Neural progenitor cell (in vitro differentiated cells): Measurements from ENCODE around the gene ATP6V1A.

ENCODE experiments used
- CTCF ChIP-seq: fragments of 200-600 bp; sonication (generic); IDR thresholded peaks from 2 replicates; pipeline ENCODE4 v1.5.1; 2017; ENCODE audit warnings: antibody characterized with exemption, mild to moderate bottlenecking
- EZH2 ChIP-seq: fragments of 200-600 bp; sonication (generic); IDR thresholded peaks from 2 replicates; pipeline ENCODE4 v1.6.1; 2017; ENCODE audit warnings: antibody characterized with exemption, mild to moderate bottlenecking, moderate library complexity
- EZH2phosphoT487 ChIP-seq: fragments of 200-600 bp; sonication (generic); IDR thresholded peaks from 2 replicates; pipeline ENCODE4 v1.6.1; 2017; ENCODE audit warnings: antibody characterized with exemption

DNA sequence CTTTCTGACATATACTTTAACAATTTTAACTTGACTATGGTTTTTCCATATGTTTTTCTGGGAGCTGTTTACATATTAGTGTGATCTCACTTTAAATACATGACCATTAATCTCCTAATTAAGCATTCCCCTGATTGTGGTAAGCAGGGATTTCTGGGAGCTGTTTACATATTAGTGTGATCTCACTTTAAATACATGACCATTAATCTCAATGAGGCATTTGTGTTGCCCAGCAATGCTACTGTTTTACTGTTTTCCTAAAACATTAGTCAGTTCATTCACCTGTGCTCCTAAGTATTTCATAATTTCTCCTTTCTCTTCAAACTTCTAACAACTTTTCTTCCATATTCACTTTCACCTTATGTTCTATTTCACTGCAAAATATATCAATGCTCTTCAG lies 88.1 kb downstream of the ATP6V1A start:
- TF ChIP-seq CTCF (no peak), EZH2 (no peak), EZH2phosphoT487 (no peak)
